HK-2 (cell line): ENCODE measurements around the gene ELMOD1.
"Not testable (repeated sequence)": the region's sequence is repeated elsewhere in the genome, so short reads cannot be mapped to it uniquely, and the experiment has no call there.

Experiments used
- DNase-seq: peaks from one replicate; pipeline ENCODE4 v3.0.0-alpha.2; 2018; ENCODE audit not compliant: unreplicated experiment

Gene ELMOD1

GRCh38 chr11:107590460-107591377 lies at the start of gene ELMOD1:
Gene ELMOD1, plus strand, starts transcription at chr11:107591147. Its CDS starts 27,043 bp downstream, at chr11:107618190.
- peak; percentile 73 for DNase-seq

- no peak for DNase-seq
Observed at GRCh38 chr11:107545101-107545514, 45.8 kb upstream of the ELMOD1 start.

DNA sequence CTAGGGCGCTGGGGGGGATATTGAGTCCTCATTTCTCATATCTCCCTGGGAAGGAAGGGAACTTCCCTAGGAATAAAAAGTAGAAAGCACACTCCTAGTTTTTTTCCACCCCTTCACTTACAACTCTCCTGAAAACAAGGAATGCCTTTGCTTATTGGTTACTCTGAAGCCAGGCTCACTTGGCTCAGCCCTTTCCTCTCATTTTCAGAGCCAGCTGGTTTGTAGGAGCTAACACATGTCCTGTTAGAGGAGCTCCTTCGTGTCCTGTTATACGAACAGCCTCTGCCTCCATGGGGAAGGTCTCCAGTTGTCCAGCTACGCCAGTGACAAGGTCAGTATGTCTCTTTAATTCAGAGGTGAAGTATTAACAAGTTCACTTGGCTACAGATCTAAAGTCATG lies 43.0 kb upstream of the ELMOD1 start:
- DNase-seq: no peak

GRCh38 chr11:107549253-107549953 lies 41.5 kb upstream of the ELMOD1 start:
- DNase-seq: no peak

GRCh38 chr11:107549954-107550285 lies 41.0 kb upstream of the ELMOD1 start:
- DNase-seq: no peak

DNA sequence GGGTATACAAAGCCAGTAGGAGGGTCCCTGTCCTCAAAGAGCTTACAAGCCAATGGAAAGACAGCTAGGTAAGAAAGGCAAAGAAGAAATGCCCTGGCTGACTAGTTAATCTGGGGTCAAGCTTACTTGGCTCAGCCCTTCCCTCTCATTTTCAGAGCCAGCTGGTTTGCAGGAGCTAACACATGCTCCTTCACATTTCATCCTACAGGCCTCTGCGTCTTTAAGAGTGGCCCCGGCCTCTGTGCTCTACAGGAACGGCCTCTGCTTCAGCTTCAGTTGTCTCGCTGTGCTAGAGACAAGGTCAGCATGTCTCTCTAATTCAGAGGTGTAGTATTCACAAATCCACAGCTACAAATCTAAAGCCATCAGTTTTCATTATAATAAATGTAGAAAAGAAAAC lies 40.6 kb upstream of the ELMOD1 start:
- DNase-seq: no peak

DNA sequence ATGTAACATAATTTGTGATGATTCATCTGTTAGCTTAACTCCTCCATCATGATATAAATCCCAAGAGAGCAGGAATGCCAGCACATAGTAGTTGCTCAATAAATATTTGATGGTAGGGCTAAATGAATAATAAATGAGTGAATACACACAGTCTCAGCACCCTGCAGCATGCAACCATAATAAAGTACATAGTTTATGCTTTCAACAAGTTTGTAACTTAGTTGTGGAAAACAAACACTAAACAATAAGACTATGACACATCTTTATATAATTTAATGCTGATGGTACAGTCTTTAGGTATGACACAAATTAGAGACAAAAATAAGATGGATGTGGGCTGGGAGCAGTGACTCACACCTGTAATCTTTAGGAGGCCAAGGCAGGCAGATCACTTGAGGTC lies 29.3 kb upstream of the ELMOD1 start:
- DNase-seq: no peak

DNA sequence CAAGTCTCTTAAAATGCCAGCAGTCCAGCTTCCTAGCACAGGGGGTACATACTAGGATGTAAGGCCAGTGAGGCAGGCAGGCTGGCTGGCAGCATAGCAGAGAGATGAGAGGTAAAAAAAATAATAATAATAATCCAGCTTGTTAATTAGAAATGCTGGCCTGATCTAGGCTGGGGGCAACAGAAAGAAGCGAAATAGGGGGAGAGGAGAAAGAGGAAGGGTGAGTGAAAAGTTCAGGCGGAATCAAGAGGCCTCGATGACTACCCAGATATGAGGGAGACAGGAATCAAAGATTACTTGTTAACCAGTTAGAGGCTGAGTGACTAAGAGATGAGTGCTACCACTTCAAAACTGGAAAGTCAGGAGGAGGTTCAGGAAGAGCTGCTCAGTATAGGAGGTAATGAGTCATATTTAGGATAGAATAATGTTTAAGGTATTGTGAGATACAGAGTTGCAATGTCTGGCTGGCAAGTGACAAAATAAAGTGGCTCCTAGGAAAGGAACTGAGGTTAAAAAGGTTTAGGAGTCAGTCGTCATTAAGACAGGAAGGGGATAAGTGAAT lies 28.2 kb upstream of the ELMOD1 start:
- DNase-seq: peak; percentile 25

- peak; percentile 28 for DNase-seq
Observed at GRCh38 chr11:107563702-107564101, 27.2 kb upstream of the ELMOD1 start.

GRCh38 chr11:107564877-107565218 lies 26.1 kb upstream of the ELMOD1 start:
- no peak for DNase-seq

GRCh38 chr11:107565219-107565937 lies 25.6 kb upstream of the ELMOD1 start, which contains the start of gene ALKBH8:
Gene ALKBH8, minus strand, starts transcription at chr11:107565735. Its CDS starts 4,842 bp downstream, at chr11:107560893.
- peak; percentile 63 for DNase-seq

DNA sequence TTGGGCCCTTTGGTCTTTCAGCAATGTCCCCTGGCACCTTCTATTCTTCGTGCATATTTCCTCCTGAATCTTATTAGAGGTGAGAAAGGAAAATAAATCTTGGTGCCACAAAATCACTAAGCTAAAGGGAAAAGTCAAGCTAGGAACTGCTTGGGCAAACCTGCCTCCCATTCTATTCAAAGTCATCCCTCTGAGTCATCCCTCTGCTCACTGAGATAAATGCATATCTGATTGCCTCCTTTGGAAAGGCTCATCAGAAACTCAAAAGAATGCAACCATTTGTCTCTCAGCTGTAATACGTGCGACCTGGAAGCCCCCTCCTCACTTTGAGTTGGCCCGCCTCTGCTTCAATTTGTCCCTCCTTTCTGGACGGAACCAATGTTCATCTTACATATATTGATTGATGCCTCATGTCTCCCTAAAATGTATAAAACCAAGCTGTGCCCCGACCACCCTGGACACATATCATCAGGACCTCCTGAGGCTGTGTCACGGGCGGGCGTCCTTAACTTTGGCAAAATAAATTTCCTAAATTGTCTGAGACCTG lies 24.9 kb upstream of the ELMOD1 start:
- DNase-seq: not testable (repeated sequence)

GRCh38 chr11:107566569-107566968 lies 24.4 kb upstream of the ELMOD1 start:
- no peak for DNase-seq

DNA sequence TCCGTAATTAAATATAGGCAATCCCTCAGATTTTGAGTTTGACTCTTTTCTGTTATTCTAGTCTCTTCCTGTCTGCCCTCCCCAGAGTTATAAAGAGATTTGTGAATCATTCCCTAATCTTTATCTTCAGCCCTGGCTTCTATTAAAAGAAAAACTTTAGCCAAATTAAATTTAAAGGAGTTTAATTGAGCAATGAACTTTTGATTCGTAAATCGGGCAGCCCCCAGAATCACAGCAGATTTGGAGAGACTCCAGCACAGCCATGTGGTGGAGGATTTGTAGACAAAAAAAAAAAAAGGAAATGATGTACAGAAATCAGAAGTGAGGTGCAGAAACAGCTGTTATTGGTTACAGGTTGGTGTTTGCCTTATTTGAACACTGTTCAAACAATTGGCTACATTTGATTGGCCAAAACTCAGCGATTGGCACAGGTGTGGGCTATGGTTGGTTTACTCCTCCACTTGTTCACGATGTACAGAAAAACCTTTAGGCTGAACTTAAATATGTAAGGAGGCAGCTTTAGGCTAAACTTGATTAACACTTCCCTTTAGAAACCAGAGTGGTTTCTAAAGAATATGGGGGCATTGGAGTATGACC lies 23.1 kb upstream of the ELMOD1 start:
- DNase-seq: no peak

- DNase-seq: no peak
Observed at GRCh38 chr11:107570015-107570414, 20.9 kb upstream of the ELMOD1 start.

DNA sequence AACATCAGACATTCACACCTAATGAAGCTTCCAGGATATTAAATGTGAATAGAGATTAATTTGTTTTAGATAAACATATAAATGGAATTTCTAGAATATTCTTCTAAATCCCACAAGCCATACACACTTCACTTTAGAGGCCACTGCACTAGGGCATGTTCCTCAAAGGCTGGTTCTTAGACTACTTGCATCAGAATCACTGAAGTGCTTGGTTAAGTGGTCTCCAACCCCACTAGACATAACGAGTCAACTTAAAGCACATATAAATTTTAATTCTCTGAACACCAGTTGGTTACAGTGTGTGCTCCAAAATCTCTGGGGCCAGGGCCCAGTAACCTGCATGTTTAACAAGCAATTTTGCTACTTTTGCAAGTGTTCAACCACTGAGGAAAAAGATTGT lies 17.5 kb upstream of the ELMOD1 start:
- DNase-seq: no peak

DNA sequence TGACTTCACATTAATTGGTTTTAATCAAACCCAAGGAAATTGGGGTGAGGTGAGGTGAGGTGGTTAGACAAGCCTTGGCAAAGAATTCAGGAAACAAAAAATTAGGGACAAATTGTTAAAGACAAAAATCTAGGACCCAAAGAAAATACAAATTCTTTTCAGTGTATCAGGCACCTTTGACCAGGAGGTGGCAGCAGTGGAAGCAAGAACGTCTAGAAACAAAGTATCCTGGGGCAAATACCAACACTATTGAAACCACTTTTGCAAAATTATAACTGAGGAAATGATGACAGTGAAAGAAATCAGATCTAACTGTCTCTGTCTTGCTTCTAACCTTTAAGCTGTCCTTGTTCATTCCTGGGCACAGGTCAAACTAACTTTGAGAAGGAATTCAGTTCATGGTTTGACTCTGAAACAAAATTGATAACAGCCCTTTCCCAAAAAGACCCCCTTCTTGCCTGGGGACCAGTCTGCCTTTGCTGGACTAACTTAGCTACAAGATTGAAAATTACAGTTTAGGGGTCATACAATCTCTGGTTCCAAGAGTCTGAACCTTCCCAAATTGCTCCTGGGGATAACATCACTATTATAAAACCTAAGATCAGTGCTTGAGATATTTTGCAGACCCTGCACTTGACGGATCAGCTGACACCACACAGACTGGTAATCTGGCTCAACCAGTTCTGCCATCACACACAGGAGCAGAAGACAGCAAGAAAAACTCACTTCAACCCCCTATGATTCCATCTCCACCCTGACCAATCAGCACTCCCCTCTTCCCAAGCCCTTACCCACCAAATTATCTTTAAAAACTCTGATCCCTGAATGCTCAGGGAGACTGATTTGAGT lies 14.2 kb upstream of the ELMOD1 start:
- DNase-seq: peak; percentile 23

DNA sequence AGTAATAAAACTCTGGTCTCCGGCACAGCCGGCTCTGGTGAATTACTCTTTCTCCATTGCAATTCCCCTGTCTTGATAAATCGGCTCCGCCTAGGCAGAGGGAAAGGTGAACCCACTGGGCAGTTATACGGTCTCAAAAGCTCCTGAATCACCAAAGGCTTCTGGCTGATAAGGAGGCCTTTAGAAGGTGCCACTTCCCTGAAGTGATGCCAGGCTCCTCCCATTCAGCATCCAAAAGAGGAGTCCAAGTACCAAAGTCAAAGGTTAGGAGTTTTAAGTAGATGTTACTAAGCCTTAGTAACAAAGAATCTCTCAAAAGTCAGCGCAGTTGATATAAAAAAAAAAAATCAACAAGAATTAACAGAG lies 13.6 kb upstream of the ELMOD1 start:
- DNase-seq: no peak

GRCh38 chr11:107579169-107579568 lies 11.8 kb upstream of the ELMOD1 start:
- DNase-seq: not testable (repeated sequence)

DNA sequence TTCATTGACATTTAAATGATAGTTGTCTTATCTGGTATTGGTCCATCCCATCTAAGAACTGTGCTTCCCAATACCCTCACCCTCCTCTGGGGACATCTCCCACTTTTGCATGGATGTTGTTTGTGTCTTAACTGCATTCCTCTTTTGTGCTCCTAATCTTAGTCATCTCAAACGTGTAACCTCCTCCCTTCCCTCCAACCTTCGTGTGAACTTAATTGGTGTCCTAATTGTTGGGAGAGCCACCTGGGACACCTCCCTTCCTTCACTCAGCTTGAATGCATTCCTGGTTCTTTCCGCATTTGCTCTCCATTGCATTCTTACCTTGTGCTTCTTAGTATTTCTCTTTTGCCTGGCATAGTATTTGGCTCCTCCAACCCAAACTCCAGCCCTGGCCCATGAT lies 9.8 kb upstream of the ELMOD1 start:
- no peak for DNase-seq
